SW 1271 (cell line): ENCODE data around the gene ELF1.
"Not testable (repeated sequence)": the region's sequence is repeated elsewhere in the genome, so short reads cannot be mapped to it uniquely, and the experiment has no call there.

ENCODE experiments used
- DNase-seq, 2 experiments: peaks; one replicate each; lab custom pipeline; 2025; lab: John Stamatoyannopoulos, UW

The ELF1 gene

GRCh38 chr13:40983259-40983658, 35.9 kb downstream of the ELF1 start:
- DNase-seq = no peak

DNA sequence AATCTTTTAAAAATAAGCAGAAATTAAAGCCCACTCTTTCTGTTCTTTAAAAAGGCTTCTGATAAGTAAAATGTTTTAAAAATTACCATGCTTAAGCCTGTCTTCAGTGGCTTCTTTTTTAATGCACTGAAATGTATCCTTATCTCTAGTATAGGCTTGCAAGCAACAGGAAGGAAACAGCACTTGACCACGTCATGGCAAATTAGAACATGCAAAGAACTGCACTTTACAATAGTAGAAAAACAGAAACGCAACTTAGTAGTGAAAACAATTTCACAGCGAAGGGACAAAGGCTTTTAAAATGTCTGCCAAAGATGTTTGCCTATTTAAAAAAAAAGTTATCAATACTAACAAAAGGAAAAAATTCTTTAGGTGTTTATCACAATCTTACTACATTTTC, 36.3 kb downstream of the ELF1 start:
- no peak for DNase-seq

- DNase-seq = no peak
Observed at GRCh38 chr13:40981949-40982348, 37.2 kb downstream of the ELF1 start.

GRCh38 chr13:40981361-40981760, 37.8 kb downstream of the ELF1 start:
- no peak for DNase-seq

DNA sequence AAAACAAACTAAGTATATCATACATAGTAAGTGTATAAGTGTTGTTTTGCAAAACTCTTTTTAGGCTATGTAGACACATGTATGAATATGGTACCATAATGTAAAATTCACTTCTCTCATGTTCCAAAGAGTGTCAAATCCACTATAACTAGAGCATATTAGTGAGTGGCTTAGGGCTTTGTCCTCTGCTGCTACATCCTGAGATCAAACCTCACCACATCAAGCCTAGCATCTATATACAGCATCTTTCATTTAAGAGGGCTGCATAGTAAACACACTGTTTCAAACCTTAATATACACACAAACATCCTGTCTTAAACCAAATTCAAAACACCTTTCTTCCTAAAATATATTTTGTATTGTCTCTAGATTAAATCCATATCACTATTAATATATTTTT, 38.7 kb downstream of the ELF1 start:
- no peak for DNase-seq

- no peak for DNase-seq
Observed at GRCh38 chr13:40979232-40979631, 39.9 kb downstream of the ELF1 start.

- not testable (repeated sequence) for DNase-seq
Observed at GRCh38 chr13:40978109-40978508, 41.0 kb downstream of the ELF1 start.

GRCh38 chr13:40975441-40975840, 43.7 kb downstream of the ELF1 start:
- DNase-seq = no peak

DNA sequence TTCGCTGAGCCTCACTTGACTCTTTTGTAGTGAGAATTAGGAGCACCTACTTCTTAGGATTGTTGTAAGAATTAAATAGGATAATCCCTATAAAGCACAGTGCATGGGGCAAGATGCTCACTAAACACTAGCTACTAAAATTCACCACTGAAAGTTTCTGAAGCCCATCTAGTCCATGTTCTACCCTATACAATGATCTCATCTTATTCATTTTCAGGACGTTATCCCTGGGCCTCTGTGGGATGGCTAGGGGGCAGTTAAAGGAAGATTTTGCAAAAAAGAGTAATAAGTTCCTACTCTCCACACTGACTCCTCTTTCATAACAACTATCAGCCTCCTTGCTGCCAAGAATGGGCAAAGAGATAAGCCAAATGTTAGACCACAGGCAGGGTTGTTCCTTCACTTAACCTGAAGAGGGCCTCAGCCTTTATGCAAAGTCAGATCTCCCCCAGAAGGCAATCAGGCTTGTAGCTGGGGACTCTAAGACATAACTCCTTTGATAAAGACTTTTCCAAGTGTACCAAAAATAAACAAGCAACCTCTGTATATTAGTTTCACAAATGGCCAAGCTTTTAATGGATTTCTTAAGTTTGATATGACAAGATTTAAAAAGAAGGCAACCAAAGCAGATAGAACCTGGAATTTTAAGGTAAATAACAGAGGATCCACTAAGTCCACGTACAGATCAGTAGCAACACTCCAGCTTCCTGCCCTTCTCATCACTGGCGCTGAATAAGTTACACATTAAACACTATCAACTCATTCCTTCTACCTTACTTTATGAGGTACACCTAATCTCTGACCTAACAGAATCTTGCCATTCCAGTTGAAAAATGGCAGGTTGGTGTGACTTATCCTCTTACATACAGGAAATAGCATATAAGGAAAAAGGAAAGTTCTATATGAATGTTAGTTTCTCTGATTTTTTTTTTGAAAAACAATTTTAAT, 44.4 kb downstream of the ELF1 start:
- peak in 1 of 2 experiments; percentile 18 for DNase-seq

DNA sequence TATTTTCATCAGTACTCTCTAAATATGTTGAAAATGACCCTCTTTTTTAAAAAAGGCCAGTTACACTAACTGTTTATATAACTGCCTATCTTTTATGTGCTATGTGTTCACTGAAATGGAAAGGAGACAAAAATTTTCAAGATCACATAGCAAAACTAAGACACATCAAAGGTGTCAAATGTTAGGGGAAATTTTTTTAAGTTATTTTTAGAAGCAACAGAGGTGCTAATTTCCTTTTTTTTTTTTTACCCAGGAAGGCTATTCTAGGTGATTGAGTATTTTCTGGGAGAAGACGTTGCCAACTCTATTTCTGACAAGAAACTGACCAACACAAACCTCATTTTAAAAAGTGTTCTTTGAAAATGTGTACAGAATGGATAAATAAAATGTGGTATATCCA, 45.7 kb downstream of the ELF1 start:
- DNase-seq = no peak

- DNase-seq = no peak
Observed at GRCh38 chr13:40971321-40971720, 47.8 kb downstream of the ELF1 start.

GRCh38 chr13:40970803-40971202, 48.3 kb downstream of the ELF1 start:
- DNase-seq = no peak

DNA sequence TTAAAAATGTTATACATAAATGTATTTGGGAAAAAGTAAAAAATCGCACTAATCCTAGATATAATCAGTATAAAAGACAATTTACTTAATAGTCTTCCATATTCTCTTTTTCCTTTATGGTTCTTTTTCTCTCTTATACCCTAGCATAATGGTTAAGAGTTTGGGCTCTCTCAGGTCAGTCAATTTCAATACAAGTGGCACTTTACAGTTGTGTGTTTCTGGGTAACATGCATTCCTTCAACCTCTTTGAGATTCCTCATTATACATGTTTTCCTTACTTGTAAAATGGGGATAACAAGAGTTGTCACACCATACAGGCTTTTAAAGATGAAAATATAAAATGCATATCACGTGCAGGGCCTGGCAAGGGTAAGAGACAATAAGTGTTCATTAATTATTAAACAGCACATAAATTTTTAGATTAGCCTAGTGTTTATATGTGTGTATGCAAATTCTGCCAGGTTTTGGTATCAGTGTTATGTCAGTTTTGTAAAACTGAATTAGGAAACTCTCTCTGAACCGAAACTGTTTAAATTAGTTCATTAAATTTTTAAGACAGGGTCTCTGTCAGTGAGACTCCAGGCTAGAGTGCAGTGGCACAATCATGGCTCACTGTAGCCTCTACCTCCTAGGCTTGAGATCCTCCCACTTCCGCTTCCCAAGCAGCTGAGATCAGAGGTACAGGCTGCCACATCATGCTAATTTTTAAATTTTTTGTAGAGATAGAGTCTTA, 49.8 kb downstream of the ELF1 start:
- DNase-seq = no peak

- DNase-seq = no peak
Observed at GRCh38 chr13:40968416-40969000, 50.6 kb downstream of the ELF1 start.

- no peak for DNase-seq
Observed at GRCh38 chr13:40966298-40966697, 52.8 kb downstream of the ELF1 start.

- DNase-seq = no peak
Observed at GRCh38 chr13:40963927-40964326, 55.2 kb downstream of the ELF1 start.

DNA sequence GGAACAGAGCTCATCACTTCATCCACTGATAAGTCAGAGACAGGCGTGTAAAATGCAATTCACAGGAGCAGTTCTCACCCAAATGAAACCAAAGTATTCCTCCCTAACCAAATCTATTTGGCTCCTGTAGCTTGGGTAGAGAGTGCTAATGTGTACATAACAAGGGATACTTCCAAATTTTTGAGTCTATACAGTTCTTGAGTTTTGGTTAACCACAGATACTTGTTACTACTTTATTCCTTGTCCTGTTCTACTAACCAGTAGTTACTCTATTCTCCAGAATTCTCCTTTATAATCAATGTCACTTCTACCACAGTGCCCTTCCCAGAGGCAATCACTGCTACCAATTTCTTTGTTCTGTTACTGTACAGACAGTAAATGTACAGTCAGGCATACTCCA, 57.3 kb downstream of the ELF1 start:
- no peak for DNase-seq

- no peak for DNase-seq
Observed at GRCh38 chr13:40961214-40961613, 57.9 kb downstream of the ELF1 start.

DNA sequence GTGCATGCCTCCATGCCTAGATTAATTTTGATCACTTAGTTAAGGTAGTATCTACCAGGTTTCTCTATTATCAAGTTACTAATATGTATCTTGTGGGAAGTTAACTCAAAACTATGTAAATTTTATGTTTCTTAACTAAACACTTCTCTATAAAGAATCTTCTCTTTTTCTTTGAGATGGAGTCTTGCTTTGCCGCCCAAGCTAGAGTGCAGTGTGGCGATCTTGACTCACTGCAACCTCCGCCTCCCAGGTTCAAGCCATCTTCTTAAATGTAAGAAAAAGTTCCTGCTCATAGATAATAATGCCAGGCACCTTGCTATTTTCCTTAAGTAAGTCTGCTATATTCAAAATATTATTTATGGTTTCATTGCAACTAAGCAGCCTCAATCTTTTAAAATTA, 58.4 kb downstream of the ELF1 start:
- DNase-seq = no peak

GRCh38 chr13:40958655-40959054, 60.5 kb downstream of the ELF1 start:
- DNase-seq = no peak

DNA sequence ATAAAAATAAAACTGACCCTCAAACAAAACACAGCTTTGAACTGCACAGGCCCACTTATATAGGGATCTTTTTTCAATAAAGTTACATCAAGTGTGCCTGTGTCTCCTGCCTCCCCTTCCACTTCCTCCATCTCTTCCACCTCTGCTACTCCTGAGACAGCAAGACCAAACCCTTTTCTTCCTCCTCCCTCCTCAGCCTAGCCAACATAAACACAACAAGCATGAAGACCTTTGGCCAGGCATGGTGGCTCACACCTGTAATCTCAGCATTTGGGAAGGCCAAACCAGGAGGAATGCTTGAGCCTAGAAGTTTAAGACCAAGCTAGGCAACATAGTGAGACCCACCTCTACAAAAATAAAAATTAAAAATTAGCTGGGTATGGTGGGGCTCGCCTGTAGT, 72.6 kb downstream of the ELF1 start:
- DNase-seq = no peak

DNA sequence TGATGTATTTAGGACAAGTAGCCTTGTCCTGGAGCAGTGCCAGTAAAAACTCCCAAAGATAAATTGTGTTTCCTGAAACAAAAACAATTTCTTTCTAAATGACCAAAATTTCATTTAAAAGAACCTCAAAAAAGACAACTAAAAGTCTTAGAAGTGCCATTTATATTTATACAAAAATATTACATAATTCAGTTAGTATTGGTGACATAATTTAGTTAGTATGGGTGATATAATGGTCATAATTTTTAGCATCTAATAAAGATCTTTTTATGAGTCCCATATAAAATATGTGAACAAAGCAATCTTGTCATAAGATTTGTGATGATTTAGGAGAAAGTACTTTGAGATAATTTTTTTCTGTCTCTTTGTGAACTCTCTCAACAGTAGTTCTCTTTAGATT, 76.0 kb downstream of the ELF1 start:
- no peak for DNase-seq

- DNase-seq = no peak
Observed at GRCh38 chr13:40941581-40941980, 77.5 kb downstream of the ELF1 start.
